Measurements from ENCODE around the gene CDC6.

DNA sequence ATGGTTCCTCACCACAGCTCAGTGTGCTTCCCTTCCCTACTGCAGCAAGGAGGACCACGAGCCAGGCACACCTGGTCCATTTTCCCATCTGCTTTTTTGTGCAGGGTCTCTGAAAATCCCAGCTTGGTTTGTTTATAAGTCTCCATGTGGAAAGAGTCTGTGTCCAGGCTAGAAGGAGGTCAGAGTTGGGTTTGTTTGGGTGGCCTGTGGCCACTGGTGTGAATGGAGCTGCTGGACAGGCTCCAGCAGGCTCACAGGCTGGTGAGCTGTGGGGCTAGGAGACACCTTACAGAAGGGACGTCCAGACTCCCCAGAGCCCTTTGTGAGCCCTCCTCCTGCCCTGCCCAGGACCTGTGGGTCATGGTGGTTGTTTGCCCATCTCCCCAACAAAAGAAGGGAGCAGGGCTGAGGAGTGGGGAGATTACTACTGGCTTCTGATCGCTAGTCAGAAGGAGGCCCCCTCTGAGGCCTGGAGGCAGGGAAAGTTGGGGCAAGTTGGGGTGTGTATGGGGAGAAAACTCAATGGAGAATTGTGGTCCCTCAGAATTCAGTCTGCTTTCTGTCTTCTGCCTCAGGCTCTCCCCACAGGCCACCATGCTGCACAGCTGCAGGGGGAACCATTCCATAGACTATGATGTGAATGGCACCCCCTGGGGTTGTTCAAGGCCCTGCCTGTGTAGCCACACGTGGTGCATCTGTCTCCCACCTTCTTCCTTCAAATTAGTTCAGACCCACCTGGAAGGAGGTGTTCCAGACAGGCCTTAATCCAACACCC, 25.4 kb downstream of the CDC6 start:
- TF ChIP-seq, protein P1, sequence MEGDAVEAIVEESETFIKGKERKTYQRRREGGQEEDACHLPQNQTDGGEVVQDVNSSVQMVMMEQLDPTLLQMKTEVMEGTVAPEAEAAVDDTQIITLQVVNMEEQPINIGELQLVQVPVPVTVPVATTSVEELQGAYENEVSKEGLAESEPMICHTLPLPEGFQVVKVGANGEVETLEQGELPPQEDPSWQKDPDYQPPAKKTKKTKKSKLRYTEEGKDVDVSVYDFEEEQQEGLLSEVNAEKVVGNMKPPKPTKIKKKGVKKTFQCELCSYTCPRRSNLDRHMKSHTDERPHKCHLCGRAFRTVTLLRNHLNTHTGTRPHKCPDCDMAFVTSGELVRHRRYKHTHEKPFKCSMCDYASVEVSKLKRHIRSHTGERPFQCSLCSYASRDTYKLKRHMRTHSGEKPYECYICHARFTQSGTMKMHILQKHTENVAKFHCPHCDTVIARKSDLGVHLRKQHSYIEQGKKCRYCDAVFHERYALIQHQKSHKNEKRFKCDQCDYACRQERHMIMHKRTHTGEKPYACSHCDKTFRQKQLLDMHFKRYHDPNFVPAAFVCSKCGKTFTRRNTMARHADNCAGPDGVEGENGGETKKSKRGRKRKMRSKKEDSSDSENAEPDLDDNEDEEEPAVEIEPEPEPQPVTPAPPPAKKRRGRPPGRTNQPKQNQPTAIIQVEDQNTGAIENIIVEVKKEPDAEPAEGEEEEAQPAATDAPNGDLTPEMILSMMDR (IDR thresholded peaks at IDR 0.05) = no peak
- TF ChIP-seq EZH2 (IDR thresholded peaks at IDR 0.05) (no peak), EZH2phosphoT487 (IDR thresholded peaks at IDR 0.05) (no peak)
